GM06990 (cell line): ENCODE results near the gene NPTN.

ENCODE experiments used
- DNase-seq: peaks from one replicate; pipeline ENCODE4 v3.0.0-alpha.2; 2011; ENCODE audit not compliant: insufficient read length; ENCODE audit errors: extremely low read depth
- H3K27me3 ChIP-seq: replicated peaks from 2 replicates; pipeline ENCODE4 v1.6.0; 2011; ENCODE audit warnings: low read length; ENCODE audit not compliant: control insufficient read depth, insufficient read depth
- H3K36me3 ChIP-seq: 2 replicates; pipeline ENCODE4 v1.5.1; 2011; ENCODE audit warnings: low read length; ENCODE audit not compliant: control insufficient read depth, insufficient read depth
- H3K4me3 ChIP-seq: replicated peaks from 2 replicates; pipeline ENCODE4 v1.5.1; 2011; ENCODE audit warnings: low read depth, mild to moderate bottlenecking, control low read depth, low read length
- CTCF ChIP-seq: IDR thresholded peaks from 2 replicates; pipeline ENCODE4 v1.5.1; 2011; ENCODE audit warnings: low read length, control low read depth, mild to moderate bottlenecking, inconsistent platforms; ENCODE audit not compliant: insufficient read depth, poor library complexity, severe bottlenecking

Gene NPTN

GRCh38 chr15:73530649-73531048, 102.5 kb downstream of the NPTN start:
- DNase-seq: no peak
- Histone ChIP-seq H3K27me3 (no peaks in the 10 kb centered on the region), H3K36me3 (no peaks in the 10 kb centered on the region), H3K4me3 (no peak overlapping the region)
- no peak for TF ChIP-seq CTCF

GRCh38 chr15:73527598-73527997, 105.6 kb downstream of the NPTN start:
- Histone ChIP-seq H3K27me3 (no peaks in the 10 kb centered on the region), H3K4me3 (no peak overlapping the region), H3K36me3 (no peaks in the 10 kb centered on the region)
- DNase-seq: no peak
- no peak for TF ChIP-seq CTCF

- Histone ChIP-seq H3K27me3 (no peaks in the 10 kb centered on the region), H3K36me3 (no peaks in the 10 kb centered on the region), H3K4me3 (no peak overlapping the region)
- DNase-seq: no peak
- TF ChIP-seq CTCF: no peak
These were observed 108.3 kb downstream of the NPTN start for GRCh38 chr15:73524919-73525318.

GRCh38 chr15:73522011-73522410, 111.2 kb downstream of the NPTN start:
- Histone ChIP-seq H3K27me3 (no peaks in the 10 kb centered on the region), H3K4me3 (no peak overlapping the region), H3K36me3 (no peaks in the 10 kb centered on the region)
- DNase-seq: no peak
- TF ChIP-seq CTCF: no peak

GRCh38 chr15:73518876-73519733, 114.1 kb downstream of the NPTN start:
- no peak for DNase-seq
- no peaks in the 10 kb centered on the region; the same call in 1 of the 2 replicates for H3K27me3 ChIP-seq
- no peaks in the 10 kb centered on the region for H3K36me3 ChIP-seq
- H3K4me3 ChIP-seq: no peak overlapping the region
- TF ChIP-seq CTCF: no peak
